Measurements from ENCODE around the gene MPST. TPM values are rescaled to one million over a fixed set of nuclear protein-coding genes. Genes with fewer than 3 reads are reported as not detected.
"Not testable (repeated sequence)": the region's sequence is repeated elsewhere in the genome, so short reads cannot be mapped to it uniquely, and the experiment has no call there.

MPST gene
- total and polyA plus RNA-seq, 4 experiments from 2014 or later: 3.7 to 7.4 (median 5.6) TPM

DNA sequence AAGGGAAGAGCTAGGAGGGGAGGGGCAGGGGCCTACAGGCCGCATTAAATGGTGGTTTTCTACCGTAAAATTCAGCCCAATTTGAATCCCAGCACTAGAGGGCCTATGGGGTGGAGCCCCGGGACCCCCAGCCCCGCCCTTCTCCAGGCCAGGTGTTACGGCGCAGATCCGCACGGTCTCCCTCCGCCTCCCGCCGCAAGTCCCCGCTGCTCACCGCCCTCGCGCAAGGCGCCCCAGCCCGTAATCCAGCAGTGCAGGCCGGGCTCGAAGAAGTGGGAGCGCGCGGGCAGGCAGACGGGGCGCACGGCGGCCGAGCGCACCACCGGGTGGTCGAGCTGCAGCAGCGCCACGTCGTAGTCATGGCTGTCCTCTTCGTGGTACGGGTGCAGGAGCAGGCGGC is 49.3 kb downstream of the MPST start:
- Mint-ChIP-seq H3K9me3 (no peaks in the 10 kb centered on the region), H3K4me3 (no peak overlapping the region), H3K36me3 (peaks cover 6% of the 10 kb centered on the region in 2 donors), H3K4me1 (peaks cover 0 to 2% (median 0%) of the 10 kb centered on the region in 4 donors), H3K27ac (no peak overlapping the region), H3K27me3 (peaks cover 3 to 10% of the 10 kb centered on the region in 2 donors)
- Histone ChIP-seq H3K4me3 (ENCODE audit: low read length in 2 of 2) (no peak overlapping the region), H3K4me1 (ENCODE audit: insufficient read depth, low read length) (no peaks in the 10 kb centered on the region), H3K9me3 (ENCODE audit: control insufficient read depth in 1 of 2, low read length in 2 of 2) (no peaks in the 10 kb centered on the region), H3K27me3 (ENCODE audit: insufficient read depth, low read length) (no peaks in the 10 kb centered on the region), H3K36me3 (ENCODE audit: insufficient read depth, low read length) (no peaks in the 10 kb centered on the region), H3K27ac (ENCODE audit: low read depth, low read length) (no peak overlapping the region)
- intact Hi-C loops (cut with micrococcal nuclease): no loop called here
- POLR2A ChIA-PET (ENCODE audit: partially characterized antibody): no interaction called here
- CTCF ChIA-PET (ENCODE audit: partially characterized antibody): interaction anchor here (0.6 kb wide), 1 partner anchor 24 kb away, joined by 3 read pairs; no protein-coding TSS in a partner anchor
- no peak for DNase-seq

DNA sequence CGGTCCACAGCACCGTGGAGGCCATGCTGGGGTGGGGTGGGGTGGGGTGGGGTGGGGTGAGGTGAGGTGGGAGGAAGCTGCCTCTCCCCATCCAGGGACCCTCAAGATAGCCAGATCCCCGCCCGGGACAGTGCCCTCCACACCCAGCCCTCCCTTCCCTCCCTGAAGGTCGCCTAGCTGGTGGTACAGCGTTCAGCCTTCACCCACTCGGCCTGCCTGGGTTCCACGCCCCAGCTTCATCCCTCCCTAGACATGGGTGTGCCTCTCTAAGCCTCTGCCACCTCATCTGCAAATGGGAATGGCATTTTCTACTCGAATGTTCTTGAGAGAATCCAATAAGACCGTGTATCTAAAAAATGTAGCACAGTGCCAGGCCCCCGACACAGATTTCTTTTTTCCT is 49.8 kb downstream of the MPST start:
- Mint-ChIP-seq H3K4me1 (peaks cover 0 to 2% (median 0%) of the 10 kb centered on the region in 4 donors), H3K36me3 (peaks cover 3 to 5% of the 10 kb centered on the region in 2 donors), H3K9me3 (no peaks in the 10 kb centered on the region), H3K27me3 (peaks cover 4 to 10% of the 10 kb centered on the region in 2 donors), H3K4me3 (no peak overlapping the region), H3K27ac (no peak overlapping the region)
- H3K9me3 ChIP-seq (ENCODE audit: control insufficient read depth in 1 of 2, low read length in 2 of 2): no peaks in the 10 kb centered on the region
- ChIA-PET POLR2A (ENCODE audit: partially characterized antibody) (no interaction called here), CTCF (ENCODE audit: partially characterized antibody) (no interaction called here)
- no peaks in the 10 kb centered on the region for H3K36me3 ChIP-seq (ENCODE audit: insufficient read depth, low read length)
- intact Hi-C loops (cut with micrococcal nuclease): no loop called here
- no peak overlapping the region for H3K4me3 ChIP-seq (ENCODE audit: low read length in 2 of 2)
- H3K27ac ChIP-seq (ENCODE audit: low read depth, low read length): no peak overlapping the region
- H3K4me1 ChIP-seq (ENCODE audit: insufficient read depth, low read length): no peaks in the 10 kb centered on the region
- H3K27me3 ChIP-seq (ENCODE audit: insufficient read depth, low read length): no peaks in the 10 kb centered on the region
- no peak for DNase-seq

- H3K36me3 Mint-ChIP-seq: peaks cover under 1 to 1% of the 10 kb centered on the region in 2 donors
- CTCF ChIA-PET (ENCODE audit: partially characterized antibody): no interaction called here
Observed at GRCh38 chr22:37069719-37070118, 50.2 kb downstream of the MPST start.

DNA sequence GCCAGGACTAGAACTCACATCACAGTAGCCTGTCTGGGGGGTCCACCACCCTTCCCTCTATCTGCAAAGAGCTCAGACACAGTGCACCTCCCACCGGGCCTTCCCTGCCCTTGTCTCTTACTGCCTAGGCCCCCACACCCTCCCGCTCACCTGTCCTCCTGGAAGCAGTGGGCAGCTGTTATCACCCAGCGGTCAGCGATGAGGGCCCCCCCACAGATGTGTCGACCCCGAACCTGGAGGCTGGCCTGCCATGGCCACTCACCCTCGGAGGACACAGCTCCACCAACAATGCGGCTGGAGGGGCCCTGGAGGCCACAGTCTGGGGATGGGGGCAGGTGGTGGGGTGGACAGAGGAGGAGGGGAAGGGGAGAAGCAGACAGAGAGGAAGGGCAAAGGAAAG is 50.8 kb downstream of the MPST start:
- CTCF ChIA-PET (ENCODE audit: partially characterized antibody): no interaction called here
- no peak for DNase-seq
- H3K4me1 ChIP-seq (ENCODE audit: insufficient read depth, low read length): no peaks in the 10 kb centered on the region
- H3K36me3 ChIP-seq (ENCODE audit: insufficient read depth, low read length): no peaks in the 10 kb centered on the region
- Mint-ChIP-seq H3K4me3 (no peak overlapping the region), H3K36me3 (peaks cover 0 to 1% of the 10 kb centered on the region in 2 donors), H3K27ac (no peak overlapping the region), H3K27me3 (peaks cover 7 to 13% of the 10 kb centered on the region in 2 donors), H3K9me3 (no peaks in the 10 kb centered on the region), H3K4me1 (peaks cover 0 to 2% (median 0%) of the 10 kb centered on the region in 4 donors)
- H3K27ac ChIP-seq (ENCODE audit: low read depth, low read length): no peak overlapping the region
- POLR2A ChIA-PET (ENCODE audit: partially characterized antibody): no interaction called here
- intact Hi-C loops (cut with micrococcal nuclease): no loop called here
- H3K9me3 ChIP-seq (ENCODE audit: control insufficient read depth in 1 of 2, low read length in 2 of 2): no peaks in the 10 kb centered on the region
- no peaks in the 10 kb centered on the region for H3K27me3 ChIP-seq (ENCODE audit: insufficient read depth, low read length)
- H3K4me3 ChIP-seq (ENCODE audit: low read length in 2 of 2): no peak overlapping the region

More at GRCh38 chr22:37069719-37070118, 50.2 kb downstream of the MPST start:
- peaks cover 7 to 10% of the 10 kb centered on the region in 2 donors for H3K27me3 Mint-ChIP-seq
- no peak for DNase-seq
- H3K9me3 Mint-ChIP-seq: no peaks in the 10 kb centered on the region
- Histone ChIP-seq H3K36me3 (ENCODE audit: insufficient read depth, low read length) (no peaks in the 10 kb centered on the region), H3K9me3 (ENCODE audit: control insufficient read depth in 1 of 2, low read length in 2 of 2) (no peaks in the 10 kb centered on the region), H3K27me3 (ENCODE audit: insufficient read depth, low read length) (no peaks in the 10 kb centered on the region), H3K27ac (ENCODE audit: low read depth, low read length) (no peak overlapping the region), H3K4me1 (ENCODE audit: insufficient read depth, low read length) (no peaks in the 10 kb centered on the region), H3K4me3 (ENCODE audit: low read length in 2 of 2) (no peak overlapping the region)
- intact Hi-C loops (cut with micrococcal nuclease): no loop called here
- no peak overlapping the region for H3K27ac Mint-ChIP-seq
- H3K4me1 Mint-ChIP-seq: peaks cover 0 to 2% (median 0%) of the 10 kb centered on the region in 4 donors
- H3K4me3 Mint-ChIP-seq: no peak overlapping the region
- POLR2A ChIA-PET (ENCODE audit: partially characterized antibody): no interaction called here

DNA sequence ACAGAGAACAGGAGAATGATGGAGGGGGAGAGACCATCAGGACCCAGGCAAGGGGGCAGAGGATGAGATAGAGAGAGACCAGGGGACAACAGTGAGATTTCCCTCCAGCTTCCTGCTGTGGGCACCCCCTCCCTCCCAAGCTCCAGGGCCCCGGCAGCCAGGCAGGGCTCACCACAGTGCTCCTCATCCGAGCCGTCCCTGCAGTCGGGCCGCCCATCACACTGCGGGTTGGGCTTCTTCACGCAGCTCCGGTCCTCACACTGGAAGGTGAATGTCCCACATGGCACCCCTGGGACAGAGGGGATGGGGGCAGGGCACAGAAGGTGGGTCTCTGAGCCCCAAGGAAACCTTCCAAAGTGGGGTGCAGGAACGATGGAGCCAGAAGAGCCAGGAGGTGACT is 51.2 kb downstream of the MPST start:
- Mint-ChIP-seq H3K4me1 (peaks cover 0 to 2% (median 0%) of the 10 kb centered on the region in 4 donors), H3K36me3 (peaks cover 0 to 1% of the 10 kb centered on the region in 2 donors), H3K27me3 (peaks cover 7 to 13% of the 10 kb centered on the region in 2 donors), H3K4me3 (no peak overlapping the region), H3K9me3 (peaks cover 0 to 1% (median 0%) of the 10 kb centered on the region in 8 donors), H3K27ac (no peak overlapping the region)
- ChIA-PET POLR2A (ENCODE audit: partially characterized antibody) (no interaction called here), CTCF (ENCODE audit: partially characterized antibody) (no interaction called here)
- Histone ChIP-seq H3K9me3 (ENCODE audit: control insufficient read depth in 1 of 2, low read length in 2 of 2) (no peaks in the 10 kb centered on the region), H3K27ac (ENCODE audit: low read depth, low read length) (no peak overlapping the region), H3K36me3 (ENCODE audit: insufficient read depth, low read length) (no peaks in the 10 kb centered on the region), H3K4me3 (ENCODE audit: low read length in 2 of 2) (no peak overlapping the region), H3K4me1 (ENCODE audit: insufficient read depth, low read length) (no peaks in the 10 kb centered on the region), H3K27me3 (ENCODE audit: insufficient read depth, low read length) (no peaks in the 10 kb centered on the region)
- intact Hi-C loops (cut with micrococcal nuclease): no loop called here
- DNase-seq: no peak

DNA sequence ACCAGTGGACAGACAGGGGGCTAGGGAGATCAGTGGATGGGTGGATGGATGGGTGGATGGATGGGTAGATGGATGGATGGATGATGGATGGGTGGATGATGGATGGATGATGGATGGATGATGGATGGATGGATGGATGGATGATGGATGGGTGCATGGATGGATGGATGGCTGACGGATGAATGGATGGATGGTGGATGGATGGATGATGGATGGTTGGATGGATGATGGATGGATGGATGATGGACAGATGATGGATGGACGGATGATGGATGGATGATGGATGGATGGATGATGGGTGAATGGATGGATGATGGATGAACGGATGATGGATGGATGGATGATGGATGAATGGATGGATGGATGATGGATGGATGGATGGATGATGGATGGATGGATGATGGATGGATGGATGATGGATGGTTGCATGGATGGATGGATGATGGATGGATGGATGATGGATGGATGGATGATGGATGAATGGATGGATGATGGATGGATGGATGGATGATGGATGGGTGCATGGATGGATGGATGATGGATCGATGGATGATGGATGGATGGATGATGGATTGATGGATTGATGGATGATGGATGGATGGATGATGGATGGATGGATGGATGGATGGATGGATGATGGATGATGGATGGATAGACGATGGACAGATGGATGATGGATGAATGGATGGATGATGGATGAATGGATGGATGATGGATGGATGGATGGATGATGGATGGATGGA is 52.5 kb downstream of the MPST start:
- DNase-seq; H3K36me3 Mint-ChIP-seq; H3K4me1 ChIP-seq (ENCODE audit: insufficient read depth, low read length); H3K9me3 ChIP-seq (ENCODE audit: control insufficient read depth in 1 of 2, low read length in 2 of 2); intact Hi-C loops (cut with micrococcal nuclease); H3K4me1 Mint-ChIP-seq; H3K9me3 Mint-ChIP-seq; H3K36me3 ChIP-seq (ENCODE audit: insufficient read depth, low read length); H3K4me3 Mint-ChIP-seq; POLR2A ChIA-PET (ENCODE audit: partially characterized antibody); H3K27me3 ChIP-seq (ENCODE audit: insufficient read depth, low read length); H3K27ac Mint-ChIP-seq; CTCF ChIA-PET (ENCODE audit: partially characterized antibody); H3K4me3 ChIP-seq (ENCODE audit: low read length in 2 of 2); H3K27ac ChIP-seq (ENCODE audit: low read depth, low read length): not testable (repeated sequence)
- peaks cover 7 to 13% of the 10 kb centered on the region in 2 donors for H3K27me3 Mint-ChIP-seq

DNA sequence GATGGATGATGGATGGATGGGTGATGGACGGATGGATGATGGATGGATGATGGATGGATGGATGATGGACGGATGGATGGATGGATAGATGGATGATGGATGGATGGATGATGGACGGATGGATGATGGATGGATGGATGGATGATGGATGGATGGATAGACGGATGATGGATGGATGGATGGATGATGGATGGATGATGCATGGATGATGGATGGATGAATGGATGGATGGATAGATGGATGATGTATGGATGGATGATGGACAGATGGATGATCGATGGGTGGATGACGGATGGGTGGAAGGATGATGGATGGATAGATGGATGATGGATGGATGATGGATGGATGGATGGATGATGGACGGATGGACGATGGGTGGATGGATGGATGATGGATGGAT is 53.1 kb downstream of the MPST start:
- no peaks in the 10 kb centered on the region for H3K36me3 Mint-ChIP-seq
- Histone ChIP-seq H3K4me3 (ENCODE audit: low read length in 2 of 2) (no peak overlapping the region), H3K4me1 (ENCODE audit: insufficient read depth, low read length) (no peaks in the 10 kb centered on the region), H3K36me3 (ENCODE audit: insufficient read depth, low read length) (no peaks in the 10 kb centered on the region), H3K27me3 (ENCODE audit: insufficient read depth, low read length) (no peaks in the 10 kb centered on the region), H3K9me3 (ENCODE audit: control insufficient read depth in 1 of 2, low read length in 2 of 2) (no peaks in the 10 kb centered on the region), H3K27ac (ENCODE audit: low read depth, low read length) (no peak overlapping the region)
- H3K9me3 Mint-ChIP-seq: peaks cover 0 to 1% (median 0%) of the 10 kb centered on the region in 8 donors
- peaks cover 7 to 11% of the 10 kb centered on the region in 2 donors for H3K27me3 Mint-ChIP-seq
- no peak overlapping the region for H3K4me3 Mint-ChIP-seq
- intact Hi-C loops (cut with micrococcal nuclease): no loop called here
- peaks cover 0 to 2% (median under 1%) of the 10 kb centered on the region in 4 donors for H3K4me1 Mint-ChIP-seq
- ChIA-PET POLR2A (ENCODE audit: partially characterized antibody) (no interaction called here), CTCF (ENCODE audit: partially characterized antibody) (no interaction called here)
- H3K27ac Mint-ChIP-seq: no peak overlapping the region
- no peak for DNase-seq
